Colon (tissue), 2 donors: ENCODE results near the gene IRF8.
"Not testable (repeated sequence)": the region's sequence is repeated elsewhere in the genome, so short reads cannot be mapped to it uniquely, and the experiment has no call there.

Experiments used
- FAIRE-seq: peaks from 2 replicates; lab custom pipeline; 2012; peaks lifted over from hg19 to GRCh38; lab: Jason Lieb, UNC
- donor health status: control.
- donor health status: control.

IRF8 gene

GRCh38 chr16:85898521-85899442 lies at the start of gene IRF8:
TSS of gene IRF8 (plus strand) at chr16:85899162. CDS start at chr16:85903016, 3,854 bp downstream.
- FAIRE-seq, result no peak

- FAIRE-seq, result no peak
These were observed 49.6 kb upstream of the IRF8 start for GRCh38 chr16:85849388-85849787.

GRCh38 chr16:85850344-85850880 lies 48.5 kb upstream of the IRF8 start:
- FAIRE-seq, result no peak

GRCh38 chr16:85851034-85851785 lies 47.8 kb upstream of the IRF8 start:
- FAIRE-seq, result no peak

- no peak for FAIRE-seq
These were observed 45.1 kb upstream of the IRF8 start for GRCh38 chr16:85853547-85854545.

GRCh38 chr16:85854935-85855334 lies 44.0 kb upstream of the IRF8 start:
- no peak for FAIRE-seq

GRCh38 chr16:85856079-85856478 lies 42.9 kb upstream of the IRF8 start:
- FAIRE-seq, result no peak

GRCh38 chr16:85856585-85856984 lies 42.4 kb upstream of the IRF8 start:
- no peak for FAIRE-seq

GRCh38 chr16:85857406-85857805 lies 41.6 kb upstream of the IRF8 start:
- no peak for FAIRE-seq

GRCh38 chr16:85858571-85858970 lies 40.4 kb upstream of the IRF8 start:
- FAIRE-seq, result not testable (repeated sequence)

GRCh38 chr16:85858984-85859817 lies 39.8 kb upstream of the IRF8 start:
- no peak for FAIRE-seq

- no peak for FAIRE-seq
These were observed 39.2 kb upstream of the IRF8 start for GRCh38 chr16:85859818-85860125.

- no peak for FAIRE-seq
These were observed 38.4 kb upstream of the IRF8 start for GRCh38 chr16:85860413-85861094.

GRCh38 chr16:85861095-85861825 lies 37.7 kb upstream of the IRF8 start:
- no peak for FAIRE-seq

- no peak for FAIRE-seq
These were observed 36.2 kb upstream of the IRF8 start for GRCh38 chr16:85862476-85863383.

- no peak for FAIRE-seq
These were observed 35.6 kb upstream of the IRF8 start for GRCh38 chr16:85863384-85863774.

GRCh38 chr16:85864965-85865364 lies 34.0 kb upstream of the IRF8 start:
- FAIRE-seq, result no peak

- no peak for FAIRE-seq
These were observed 31.8 kb upstream of the IRF8 start for GRCh38 chr16:85867189-85867588.

- FAIRE-seq, result no peak
These were observed 30.5 kb upstream of the IRF8 start for GRCh38 chr16:85868495-85868894.
